Panc1 (cell line): ENCODE data around the gene LINGO4. TPM values are rescaled to one million over a fixed set of nuclear protein-coding genes. Genes with fewer than 3 reads are reported as not detected.

Source experiments
- ATAC-seq: fragments of 200-7000 bp; cut with Tn5 transposase; 2 replicates; pipeline ENCODE4 v1.9.1; 2020; ENCODE audit warnings: mild to moderate bottlenecking, moderate library complexity
- BruUV-seq: library from RNA; stranded (reverse); fragments of 400-500 nt; replicated peaks from 2 replicates; lab custom pipeline; 2021; lab: Mats Ljungman, UMichigan
- CTCF ChIA-PET: fragments of 300-600 bp; sonication (Branson Sonifier 250); formaldehyde crosslinking; loops from one replicate; lab custom pipeline; 2022; ENCODE audit warnings: antibody characterized with exemption; lab: Charles Lee
- POLR2A ChIA-PET: fragments of 300-600 bp; sonication (Branson Sonifier 250); formaldehyde crosslinking; loops from one replicate; lab custom pipeline; 2022; ENCODE audit warnings: antibody characterized with exemption; lab: Charles Lee
- DNase-seq: peaks from one replicate; pipeline ENCODE4 v3.0.0-alpha.2; 2010; ENCODE audit warnings: low read depth, low spot score
- H3K27ac ChIP-seq: 2 replicates; pipeline ENCODE4 v1.5.1; 2011; ENCODE audit warnings: mild to moderate bottlenecking, low read length, inconsistent platforms
- H3K27me3 ChIP-seq: fragments of 200-500 bp; sonication (Bioruptor generic); 2 replicates; pipeline ENCODE4 v1.6.0; 2014; ENCODE audit warnings: low read length, inconsistent platforms; ENCODE audit not compliant: control insufficient read depth, insufficient read depth
- H3K36me3 ChIP-seq: fragments of 200-500 bp; sonication (Bioruptor generic); 2 replicates; pipeline ENCODE4 v1.5.1; 2014; ENCODE audit warnings: inconsistent platforms, mild to moderate bottlenecking, low read length, moderate library complexity; ENCODE audit not compliant: control insufficient read depth, insufficient read depth
- H3K4me1 ChIP-seq: 2 replicates; pipeline ENCODE4 v1.5.1; 2011; ENCODE audit warnings: inconsistent platforms, mild to moderate bottlenecking, low read length, moderate library complexity; ENCODE audit not compliant: control insufficient read depth, insufficient read depth
- H3K4me3 ChIP-seq, 2 experiments: 2 replicates each; pipeline ENCODE4 v1.5.1; 2011 to 2012; ENCODE audit warnings: low read depth in 2 of 2, low read length in 2 of 2, mild to moderate bottlenecking in 2 of 2, inconsistent platforms in 1 of 2, moderate library complexity in 1 of 2
- H3K9me3 ChIP-seq: fragments of 200-500 bp; sonication (Bioruptor generic); 2 replicates; pipeline ENCODE4 v1.5.1; 2014; ENCODE audit warnings: low read depth, mild to moderate bottlenecking, inconsistent platforms, low read length, moderate library complexity; ENCODE audit not compliant: control insufficient read depth, insufficient read depth
- POLR2AphosphoS5 ChIP-seq: IDR thresholded peaks from 2 replicates; pipeline ENCODE4 v1.6.1; 2012; ENCODE audit warnings: mild to moderate bottlenecking, low read depth, low read length, moderate library complexity
- REST ChIP-seq, 2 experiments: IDR thresholded peaks; 2 replicates each; pipeline ENCODE4 v1.6.1; 2011 to 2012; ENCODE audit warnings: low read depth in 2 of 2, control low read depth in 1 of 2, low read length in 1 of 2, mild to moderate bottlenecking in 1 of 2, moderate library complexity in 1 of 2; ENCODE audit not compliant: insufficient read depth in 1 of 2
- SIN3A ChIP-seq: IDR thresholded peaks from 2 replicates; pipeline ENCODE4 v1.6.1; 2012; ENCODE audit warnings: low read depth, mild to moderate bottlenecking, low read length, moderate library complexity, borderline replicate concordance; ENCODE audit not compliant: insufficient read depth
- TCF7L2 ChIP-seq: IDR thresholded peaks from 2 replicates; pipeline ENCODE4 v1.6.1; 2011; ENCODE audit warnings: mild to moderate bottlenecking, low read depth, low read length, inconsistent platforms
- in situ Hi-C: cut with HindIII; loops from 2 replicates; pipeline ENCODE4 v1.10.0; 2016; ENCODE audit warnings: low sequenced_read_pairs, low pct_unique_long_range_greater_than_20kb
- intact Hi-C: fragments of 100-400 bp; cut with micrococcal nuclease; formaldehyde crosslinking; loops from one replicate; pipeline ENCODE4 v1.10.0; 2022; ENCODE audit not compliant: unreplicated experiment
- total RNA-seq: library from RNA; stranded (reverse); gene quantifications from one replicate; pipeline ENCODE4 v1.2.1, GENCODE V29; 2021; ENCODE audit not compliant: unreplicated experiment
- TF ChIP-seq, protein P1 (sequence below): fragments of 450-650 bp; IDR thresholded peaks from 2 replicates; pipeline ENCODE4 v1.5.1; 2017; ENCODE audit warnings: mild to moderate bottlenecking

Gene LINGO4
- total RNA-seq, 1 experiment from 2014 or later: not detected

- DNase-seq: no peak
- intact Hi-C loops (loop anchor here (2.0 kb wide), 2 partner anchors 19 to 73 kb away; no protein-coding TSS in a partner anchor), in situ Hi-C loops (no loop called here)
- TF ChIP-seq SIN3A: no peak
- TF ChIP-seq, protein P1, sequence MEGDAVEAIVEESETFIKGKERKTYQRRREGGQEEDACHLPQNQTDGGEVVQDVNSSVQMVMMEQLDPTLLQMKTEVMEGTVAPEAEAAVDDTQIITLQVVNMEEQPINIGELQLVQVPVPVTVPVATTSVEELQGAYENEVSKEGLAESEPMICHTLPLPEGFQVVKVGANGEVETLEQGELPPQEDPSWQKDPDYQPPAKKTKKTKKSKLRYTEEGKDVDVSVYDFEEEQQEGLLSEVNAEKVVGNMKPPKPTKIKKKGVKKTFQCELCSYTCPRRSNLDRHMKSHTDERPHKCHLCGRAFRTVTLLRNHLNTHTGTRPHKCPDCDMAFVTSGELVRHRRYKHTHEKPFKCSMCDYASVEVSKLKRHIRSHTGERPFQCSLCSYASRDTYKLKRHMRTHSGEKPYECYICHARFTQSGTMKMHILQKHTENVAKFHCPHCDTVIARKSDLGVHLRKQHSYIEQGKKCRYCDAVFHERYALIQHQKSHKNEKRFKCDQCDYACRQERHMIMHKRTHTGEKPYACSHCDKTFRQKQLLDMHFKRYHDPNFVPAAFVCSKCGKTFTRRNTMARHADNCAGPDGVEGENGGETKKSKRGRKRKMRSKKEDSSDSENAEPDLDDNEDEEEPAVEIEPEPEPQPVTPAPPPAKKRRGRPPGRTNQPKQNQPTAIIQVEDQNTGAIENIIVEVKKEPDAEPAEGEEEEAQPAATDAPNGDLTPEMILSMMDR: no peak
- BruUV-seq: TSS peak; percentile 94
- Histone ChIP-seq H3K36me3 (peaks cover 22% of the 10 kb centered on the region), H3K9me3 (no peaks in the 10 kb centered on the region), H3K4me1 (peaks cover 13% of the 10 kb centered on the region), H3K4me3 (peak overlapping the region; percentile 78 to 85), H3K27ac (peak overlapping the region; percentile 99), H3K27me3 (no peaks in the 10 kb centered on the region)
- CTCF ChIA-PET: no interaction called here
- no peak for ATAC-seq
- POLR2A ChIA-PET: interaction anchor here (0.6 to 0.7 kb wide), 2 partner anchors 24 to 144 kb away, joined by 3 to 10 read pairs; no protein-coding TSS in a partner anchor
Measured at GRCh38 chr1:151763990-151764389, 41.2 kb downstream of the LINGO4 start.

DNA sequence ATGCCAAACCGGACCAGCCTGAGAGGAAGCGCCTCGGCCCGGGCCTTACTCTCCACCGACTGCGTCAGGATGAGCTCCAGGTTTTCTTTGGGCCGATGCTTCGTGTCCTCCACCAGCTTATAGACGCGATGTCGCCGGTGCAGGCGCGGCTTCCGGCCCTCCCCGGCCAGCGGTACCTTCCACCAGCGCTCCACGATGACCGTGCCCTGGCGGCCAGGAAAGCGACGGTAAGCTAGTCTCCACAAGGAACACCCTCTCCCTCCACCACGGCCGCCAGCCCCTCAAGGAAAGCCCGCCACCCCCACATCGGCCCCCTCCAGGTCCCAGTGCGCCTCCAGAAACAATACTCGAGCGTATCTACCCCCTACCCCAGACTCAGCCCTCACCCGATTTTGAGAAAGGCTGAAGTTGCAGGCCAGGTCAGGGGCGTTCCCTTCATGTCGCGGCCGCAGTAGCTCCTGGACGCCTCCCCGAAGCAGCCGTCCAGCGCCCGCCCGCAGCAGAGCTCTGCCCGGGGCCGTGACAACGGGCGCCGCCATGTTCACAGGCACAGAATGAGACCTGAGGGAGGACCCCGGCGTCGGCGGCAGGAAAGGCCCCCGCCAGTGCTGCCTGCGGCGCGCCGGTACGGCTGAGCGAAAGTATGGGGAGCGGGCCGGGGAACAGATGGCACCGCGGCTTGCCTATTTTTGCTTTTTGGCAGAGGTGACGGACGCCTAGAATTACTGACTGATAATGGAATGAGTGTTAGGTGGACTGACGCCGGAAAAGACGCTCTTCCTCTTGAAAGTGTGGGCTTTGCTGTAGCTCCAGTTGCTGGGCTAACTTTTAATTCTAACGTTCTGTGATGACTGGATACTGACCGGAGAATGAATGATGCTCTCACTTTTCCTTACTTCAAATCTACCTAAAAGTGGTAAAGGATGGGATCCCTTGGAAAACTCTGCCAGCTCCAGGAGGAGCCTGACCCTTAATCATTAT is 42.0 kb downstream of the LINGO4 start, which contains the start of gene MRPL9:
Gene MRPL9 (minus strand): TSS at position 556 of the 981 bp plus-strand sequence. CDS start 17 bp downstream, at position 539.
- Histone ChIP-seq H3K27me3 (no peaks in the 10 kb centered on the region), H3K36me3 (peaks cover 22% of the 10 kb centered on the region), H3K9me3 (no peaks in the 10 kb centered on the region), H3K4me1 (peaks cover 13% of the 10 kb centered on the region), H3K27ac (peak within 1 kb of the TSS; percentile 99), H3K4me3 (peak within 1 kb of the TSS; percentile 78 to 85)
- DNase-seq (no peak), ATAC-seq (peak; percentile 100)
- in situ Hi-C loops: no loop called here
- ChIA-PET CTCF (no interaction called here), POLR2A (interaction anchor here (0.5 to 0.7 kb wide), 5 partner anchors 18 to 1671 kb away, joined by 3 to 10 read pairs (median 5); no protein-coding TSS in a partner anchor)
- no peak for TF ChIP-seq REST (IDR thresholded peaks at IDR 0.05; ENCODE audit: insufficient read depth in 1 of 2, low read depth in 2 of 2, low read length in 1 of 2)
- peak; percentile 51; the same call in 1 of the 2 replicates for TF ChIP-seq SIN3A
- TF ChIP-seq POLR2AphosphoS5: peak; percentile 85
- TF ChIP-seq TCF7L2: no peak
- intact Hi-C loops: loop anchor here (2.0 kb wide), 2 partner anchors 20 to 74 kb away; no protein-coding TSS in a partner anchor
- BruUV-seq: no TSS peak
